ENCODE results near the gene CEACAM19. TPM values are rescaled to one million over a fixed set of nuclear protein-coding genes. Genes with fewer than 3 reads are reported as not detected.
"Not testable (repeated sequence)": the region's sequence is repeated elsewhere in the genome, so short reads cannot be mapped to it uniquely, and the experiment has no call there.

CEACAM19 gene
- total RNA-seq, 1 experiment from 2014 or later = 1.8 TPM

- no peak for DNase-seq (ENCODE audit: low read depth)
These were observed 25.8 kb upstream of the CEACAM19 start for GRCh38 chr19:44645407-44646048.

- no peak for DNase-seq (ENCODE audit: low read depth)
These were observed 25.2 kb upstream of the CEACAM19 start for GRCh38 chr19:44646049-44646416.

GRCh38 chr19:44647144-44647543 is 24.1 kb upstream of the CEACAM19 start:
- no peak for DNase-seq (ENCODE audit: low read depth)

DNA sequence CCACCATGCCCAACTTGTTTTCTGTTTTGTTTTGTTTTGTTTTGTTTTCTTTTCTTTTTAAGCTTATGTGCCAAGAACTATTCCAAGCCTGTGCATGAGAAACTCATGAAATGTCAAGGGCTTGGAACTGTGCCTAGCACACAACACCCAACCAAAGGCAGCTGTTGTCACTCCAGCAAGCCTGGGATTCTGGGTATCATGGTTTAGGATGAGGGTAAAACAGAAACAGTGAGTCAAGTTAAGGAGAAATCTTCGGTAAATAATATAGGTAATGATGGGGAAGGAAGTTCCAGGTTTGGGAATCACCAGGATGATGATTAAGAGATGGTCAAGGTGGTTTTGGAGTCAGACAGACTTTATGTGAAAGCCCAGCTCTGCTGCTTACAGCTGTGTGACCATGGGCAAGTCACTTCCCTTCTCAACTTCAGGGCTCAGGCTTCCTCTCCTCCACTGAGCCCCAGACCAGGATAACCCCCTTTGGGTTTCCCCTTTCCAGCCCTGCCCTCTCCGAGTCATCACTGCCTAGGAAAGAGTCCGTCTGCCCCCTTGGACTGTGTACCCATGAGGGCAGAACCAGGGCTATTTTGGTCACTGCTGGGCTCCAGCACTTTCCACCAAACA is 22.5 kb upstream of the CEACAM19 start:
- DNase-seq (ENCODE audit: low read depth) = peak; percentile 75

GRCh38 chr19:44649578-44650145 is 21.6 kb upstream of the CEACAM19 start:
- DNase-seq (ENCODE audit: low read depth) = no peak

DNA sequence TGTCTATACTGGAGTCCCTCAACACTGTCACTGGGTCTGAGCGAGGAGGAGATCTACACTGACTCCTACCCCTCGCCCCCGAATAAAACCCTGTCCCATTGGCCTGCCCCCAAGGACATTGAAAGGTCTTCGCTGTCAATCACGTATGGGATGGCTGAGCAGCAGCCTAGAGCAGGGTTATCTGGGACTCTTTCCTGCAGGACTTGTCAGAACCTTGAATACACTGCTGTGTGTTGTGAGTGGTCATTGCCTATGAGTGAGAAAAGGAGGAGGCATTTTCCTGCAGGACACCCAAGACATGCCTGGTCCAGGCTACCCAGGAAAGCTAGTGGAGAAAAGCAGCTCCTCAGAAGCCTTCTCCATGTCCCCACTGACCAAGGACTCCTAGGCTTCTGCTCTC is 17.9 kb upstream of the CEACAM19 start:
- DNase-seq (ENCODE audit: low read depth) = no peak

- DNase-seq (ENCODE audit: low read depth) = peak; percentile 46
These were observed 17.1 kb upstream of the CEACAM19 start for GRCh38 chr19:44653977-44654774.

- peak; percentile 46 for DNase-seq (ENCODE audit: low read depth)
These were observed 13.9 kb upstream of the CEACAM19 start for GRCh38 chr19:44657211-44657921.

- no peak for DNase-seq (ENCODE audit: low read depth)
These were observed 13.1 kb upstream of the CEACAM19 start for GRCh38 chr19:44658069-44658733.

- DNase-seq (ENCODE audit: low read depth) = no peak
These were observed 11.2 kb upstream of the CEACAM19 start for GRCh38 chr19:44660081-44660480.

DNA sequence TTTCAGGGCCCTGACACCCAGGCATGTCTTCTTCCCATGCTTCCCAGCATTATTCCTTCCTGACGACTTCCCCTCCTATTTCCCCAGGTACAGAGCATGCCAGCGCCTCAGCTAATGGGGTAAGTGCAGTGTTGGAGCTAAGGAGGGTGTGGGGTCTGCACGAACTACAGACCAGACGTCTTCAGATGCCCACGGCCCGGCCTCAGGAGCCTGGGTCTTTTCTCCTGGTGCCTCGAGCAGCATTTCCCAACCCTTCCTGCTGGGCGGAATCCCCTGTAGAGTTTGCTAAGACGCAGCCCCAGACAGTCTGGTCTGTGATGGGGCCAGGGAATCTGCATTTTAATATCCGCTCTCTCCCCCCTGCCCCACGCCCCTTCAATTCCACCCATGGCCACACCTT is 10.1 kb upstream of the CEACAM19 start:
- DNase-seq (ENCODE audit: low read depth) = no peak

- no peak for DNase-seq (ENCODE audit: low read depth)
These were observed 9.4 kb upstream of the CEACAM19 start for GRCh38 chr19:44661904-44662303.

DNA sequence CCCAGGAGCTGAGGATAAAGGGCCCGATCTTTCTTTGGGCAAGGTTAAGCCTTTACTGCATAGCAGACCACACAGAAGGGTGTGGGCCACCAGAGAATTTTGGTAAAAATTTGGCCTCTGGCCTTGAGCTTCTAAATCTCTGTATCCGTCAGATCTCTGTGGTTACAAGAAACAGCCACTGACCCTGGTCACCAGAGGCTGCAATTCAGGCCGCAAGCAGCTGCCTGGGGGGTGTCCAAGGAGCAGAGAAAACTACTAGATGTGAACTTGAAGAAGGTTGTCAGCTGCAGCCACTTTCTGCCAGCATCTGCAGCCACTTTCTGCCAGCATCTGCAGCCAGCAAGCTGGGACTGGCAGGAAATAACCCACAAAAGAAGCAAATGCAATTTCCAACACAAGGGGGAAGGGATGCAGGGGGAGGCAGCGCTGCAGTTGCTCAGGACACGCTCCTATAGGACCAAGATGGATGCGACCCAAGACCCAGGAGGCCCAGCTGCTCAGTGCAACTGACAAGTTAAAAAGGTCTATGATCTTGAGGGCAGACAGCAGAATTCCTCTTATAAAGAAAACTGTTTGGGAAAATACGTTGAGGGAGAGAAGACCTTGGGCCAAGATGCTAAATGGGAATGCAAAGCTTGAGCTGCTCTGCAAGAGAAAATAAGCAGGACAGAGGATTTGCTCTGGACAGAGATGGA is 8.4 kb upstream of the CEACAM19 start:
- peak; percentile 87 for DNase-seq (ENCODE audit: low read depth)

GRCh38 chr19:44663996-44664395 is 7.3 kb upstream of the CEACAM19 start:
- DNase-seq (ENCODE audit: low read depth) = no peak

GRCh38 chr19:44664976-44665375 is 6.3 kb upstream of the CEACAM19 start:
- no peak for DNase-seq (ENCODE audit: low read depth)

GRCh38 chr19:44666852-44667556 is 4.3 kb upstream of the CEACAM19 start:
- DNase-seq (ENCODE audit: low read depth) = no peak

DNA sequence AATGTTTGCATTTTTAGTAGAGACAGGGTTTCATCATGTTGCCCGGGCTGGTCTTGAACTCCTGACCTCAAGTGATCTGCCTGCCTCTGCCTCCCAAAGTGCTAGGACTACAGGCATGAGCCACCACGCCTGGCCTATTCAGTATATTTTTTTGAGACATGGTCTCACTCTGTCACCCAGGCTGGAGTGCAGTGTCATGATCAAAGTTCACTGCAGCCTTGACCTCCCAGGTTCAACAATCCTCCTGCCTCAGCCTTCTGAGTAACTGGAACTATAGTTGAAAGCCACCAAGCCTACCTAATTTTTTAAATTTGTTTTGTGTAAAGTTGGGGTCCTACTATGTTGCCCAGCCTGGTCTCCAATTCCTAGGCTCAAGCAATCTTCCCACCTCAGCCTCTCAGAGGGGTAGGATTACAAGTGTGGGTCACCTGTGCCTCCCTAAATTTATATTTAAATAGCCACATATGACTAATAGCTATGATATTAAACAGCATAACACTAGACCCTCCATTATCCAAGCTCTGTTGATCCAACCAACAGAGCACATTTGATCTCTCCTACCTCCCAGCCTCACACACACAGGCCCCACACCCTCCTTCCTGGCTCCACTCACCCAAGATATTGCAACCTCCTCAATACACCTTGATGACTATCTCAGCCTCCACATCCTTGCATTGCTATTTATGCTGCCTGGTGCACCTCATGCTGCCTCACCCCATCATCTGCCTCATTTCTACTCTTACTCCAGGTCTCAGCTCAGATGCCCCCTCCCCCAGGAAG is 2.1 kb upstream of the CEACAM19 start:
- DNase-seq (ENCODE audit: low read depth) = no peak

DNA sequence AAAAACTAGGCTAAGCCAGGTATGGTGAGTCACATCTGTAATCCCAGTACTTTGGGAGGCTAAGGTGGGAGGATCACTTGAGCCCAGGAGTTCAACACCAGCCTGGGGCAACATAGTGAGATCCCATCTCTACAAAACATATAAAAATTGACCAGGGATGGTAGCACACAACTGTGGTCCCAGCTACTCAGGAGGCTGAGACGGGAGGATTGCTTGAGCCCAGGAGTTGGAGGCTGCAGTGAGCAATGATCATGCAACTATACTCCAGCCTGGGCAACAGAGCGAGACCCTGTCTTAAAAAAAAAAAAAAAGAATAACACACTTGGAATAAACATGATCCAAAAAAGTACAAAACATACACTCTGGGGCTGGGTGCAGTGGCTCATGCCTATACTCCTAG is 1.3 kb upstream of the CEACAM19 start:
- DNase-seq (ENCODE audit: low read depth) = not testable (repeated sequence)

GRCh38 chr19:44672226-44672625 is 944 bp downstream of the CEACAM19 start:
- DNase-seq (ENCODE audit: low read depth) = no peak

All from M059J (cell line).